ENCODE measurements around the gene WDR5. TPM values are rescaled to one million over a fixed set of nuclear protein-coding genes. Genes with fewer than 3 reads are reported as not detected.
A peak's percentile ranks its signal among the peaks of the same experiment; 100 is the strongest.

The WDR5 gene
- total RNA-seq, 1 donor from 2014 or later = 17.7 TPM

DNA sequence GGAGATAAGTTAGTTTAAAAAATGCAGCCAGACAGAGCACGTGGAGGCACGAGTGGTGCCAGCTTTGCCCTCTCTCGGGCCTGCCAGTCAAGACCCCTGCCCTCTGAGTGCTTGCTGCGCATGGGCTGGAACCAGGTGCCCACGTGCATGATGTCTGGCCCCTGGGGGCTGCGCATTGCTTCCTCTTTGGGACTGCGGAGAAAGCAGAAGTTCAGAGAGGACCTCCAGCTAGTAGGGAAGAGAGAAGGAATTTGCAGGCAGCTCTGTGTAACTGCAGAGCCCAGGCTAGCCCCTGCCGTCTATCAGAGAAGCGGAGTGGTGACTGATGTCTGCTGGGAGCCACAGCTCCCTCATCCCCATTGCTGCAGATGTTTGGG, 38.2 kb downstream of the WDR5 start:
- intact Hi-C loops (cut with micrococcal nuclease) = no loop called here
- H3K36me3 ChIP-seq = no peaks in the 10 kb centered on the region
- no peak for DNase-seq
- peaks cover 45% of the 10 kb centered on the region for H3K27me3 ChIP-seq (ENCODE audit: low read depth)
- TF ChIP-seq, protein P1, sequence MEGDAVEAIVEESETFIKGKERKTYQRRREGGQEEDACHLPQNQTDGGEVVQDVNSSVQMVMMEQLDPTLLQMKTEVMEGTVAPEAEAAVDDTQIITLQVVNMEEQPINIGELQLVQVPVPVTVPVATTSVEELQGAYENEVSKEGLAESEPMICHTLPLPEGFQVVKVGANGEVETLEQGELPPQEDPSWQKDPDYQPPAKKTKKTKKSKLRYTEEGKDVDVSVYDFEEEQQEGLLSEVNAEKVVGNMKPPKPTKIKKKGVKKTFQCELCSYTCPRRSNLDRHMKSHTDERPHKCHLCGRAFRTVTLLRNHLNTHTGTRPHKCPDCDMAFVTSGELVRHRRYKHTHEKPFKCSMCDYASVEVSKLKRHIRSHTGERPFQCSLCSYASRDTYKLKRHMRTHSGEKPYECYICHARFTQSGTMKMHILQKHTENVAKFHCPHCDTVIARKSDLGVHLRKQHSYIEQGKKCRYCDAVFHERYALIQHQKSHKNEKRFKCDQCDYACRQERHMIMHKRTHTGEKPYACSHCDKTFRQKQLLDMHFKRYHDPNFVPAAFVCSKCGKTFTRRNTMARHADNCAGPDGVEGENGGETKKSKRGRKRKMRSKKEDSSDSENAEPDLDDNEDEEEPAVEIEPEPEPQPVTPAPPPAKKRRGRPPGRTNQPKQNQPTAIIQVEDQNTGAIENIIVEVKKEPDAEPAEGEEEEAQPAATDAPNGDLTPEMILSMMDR (IDR thresholded peaks at IDR 0.05; ENCODE audit: borderline replicate concordance) = no peak
- no peak overlapping the region for H3K4me3 ChIP-seq
- peaks cover 52% of the 10 kb centered on the region for H3K4me1 ChIP-seq
- H3K9me3 ChIP-seq (replicated peaks) = no peaks in the 10 kb centered on the region
- no peak overlapping the region for H3K27ac ChIP-seq (replicated peaks)

DNA sequence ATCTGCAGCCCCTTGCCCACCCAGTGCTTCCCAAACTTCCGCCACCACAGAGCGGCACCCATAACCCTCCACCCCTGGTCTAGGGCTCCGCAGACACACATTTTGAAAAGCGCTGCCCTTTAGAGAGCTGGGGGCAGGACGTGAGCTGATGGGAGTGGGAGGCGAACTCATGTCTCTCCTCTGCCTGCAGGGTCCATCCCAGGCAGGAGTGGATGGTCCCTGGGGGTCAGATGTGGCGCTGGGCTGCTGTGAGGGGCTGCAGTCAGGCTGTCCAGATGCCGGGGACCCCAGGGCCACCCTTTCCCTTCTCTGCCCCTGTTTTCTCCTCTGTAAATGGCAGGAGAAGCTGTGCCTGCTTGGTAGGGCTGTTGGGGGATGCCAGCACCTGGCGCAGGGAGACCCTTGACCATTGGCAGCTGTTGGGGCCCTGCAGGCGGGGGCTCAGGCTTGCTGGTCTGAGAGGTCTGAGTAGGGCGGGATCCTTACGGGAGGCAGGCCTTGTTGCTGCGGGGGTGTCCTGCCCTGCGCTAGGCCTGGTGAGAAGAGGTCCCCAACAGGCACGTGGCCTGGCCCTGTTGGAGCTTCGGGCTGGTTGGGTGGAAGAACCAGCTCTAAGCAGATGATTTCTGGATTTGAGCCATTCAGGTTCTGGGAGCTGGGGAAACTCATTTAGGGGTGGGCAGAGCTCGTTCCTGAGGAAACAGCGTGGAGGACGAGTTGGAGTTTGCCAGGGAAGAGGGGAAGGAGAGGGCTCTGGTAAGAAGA, 38.8 kb downstream of the WDR5 start:
- intact Hi-C loops (cut with micrococcal nuclease) = no loop called here
- TF ChIP-seq, protein P1 (IDR thresholded peaks at IDR 0.05; ENCODE audit: borderline replicate concordance) = no peak
- Histone ChIP-seq H3K4me1 (peaks cover 55% of the 10 kb centered on the region), H3K4me3 (no peak overlapping the region), H3K9me3 (replicated peaks) (no peaks in the 10 kb centered on the region), H3K27me3 (ENCODE audit: low read depth) (peaks cover 51% of the 10 kb centered on the region), H3K36me3 (no peaks in the 10 kb centered on the region), H3K27ac (replicated peaks) (no peak overlapping the region)
- DNase-seq = no peak

DNA sequence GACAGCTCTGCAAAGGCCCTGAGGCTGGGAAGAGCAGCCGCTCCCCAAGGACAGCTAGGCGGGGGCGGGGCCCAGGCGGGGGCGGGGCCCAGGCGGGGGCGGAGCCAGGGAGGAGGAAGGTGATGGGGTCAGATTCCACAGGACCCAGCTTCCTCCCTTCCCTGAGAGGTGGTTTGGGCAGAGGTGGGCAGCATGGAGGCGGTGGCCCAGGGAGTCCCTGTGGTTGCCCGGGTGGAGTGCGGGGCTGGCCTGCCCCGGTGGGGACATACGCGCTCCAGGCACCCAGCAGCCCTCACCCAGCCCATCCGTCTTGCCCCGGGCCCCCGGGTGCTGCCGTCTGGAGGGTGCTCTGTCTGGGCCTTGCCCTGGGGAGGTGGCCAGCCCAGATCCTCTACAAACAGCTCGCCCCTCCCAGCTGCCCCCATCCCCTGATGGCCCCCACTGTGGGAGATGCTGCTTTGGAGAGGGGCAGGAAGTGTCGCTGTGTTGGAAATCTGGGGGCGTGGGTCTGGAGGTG, 39.5 kb downstream of the WDR5 start:
- DNase-seq = peak; percentile 11
- Histone ChIP-seq H3K27me3 (ENCODE audit: low read depth) (peaks cover 51% of the 10 kb centered on the region), H3K36me3 (no peaks in the 10 kb centered on the region), H3K4me3 (no peak overlapping the region), H3K9me3 (replicated peaks) (no peaks in the 10 kb centered on the region), H3K4me1 (peaks cover 55% of the 10 kb centered on the region), H3K27ac (replicated peaks) (no peak overlapping the region)
- TF ChIP-seq, protein P1 (IDR thresholded peaks at IDR 0.05; ENCODE audit: borderline replicate concordance) = no peak
- intact Hi-C loops (cut with micrococcal nuclease) = no loop called here

DNA sequence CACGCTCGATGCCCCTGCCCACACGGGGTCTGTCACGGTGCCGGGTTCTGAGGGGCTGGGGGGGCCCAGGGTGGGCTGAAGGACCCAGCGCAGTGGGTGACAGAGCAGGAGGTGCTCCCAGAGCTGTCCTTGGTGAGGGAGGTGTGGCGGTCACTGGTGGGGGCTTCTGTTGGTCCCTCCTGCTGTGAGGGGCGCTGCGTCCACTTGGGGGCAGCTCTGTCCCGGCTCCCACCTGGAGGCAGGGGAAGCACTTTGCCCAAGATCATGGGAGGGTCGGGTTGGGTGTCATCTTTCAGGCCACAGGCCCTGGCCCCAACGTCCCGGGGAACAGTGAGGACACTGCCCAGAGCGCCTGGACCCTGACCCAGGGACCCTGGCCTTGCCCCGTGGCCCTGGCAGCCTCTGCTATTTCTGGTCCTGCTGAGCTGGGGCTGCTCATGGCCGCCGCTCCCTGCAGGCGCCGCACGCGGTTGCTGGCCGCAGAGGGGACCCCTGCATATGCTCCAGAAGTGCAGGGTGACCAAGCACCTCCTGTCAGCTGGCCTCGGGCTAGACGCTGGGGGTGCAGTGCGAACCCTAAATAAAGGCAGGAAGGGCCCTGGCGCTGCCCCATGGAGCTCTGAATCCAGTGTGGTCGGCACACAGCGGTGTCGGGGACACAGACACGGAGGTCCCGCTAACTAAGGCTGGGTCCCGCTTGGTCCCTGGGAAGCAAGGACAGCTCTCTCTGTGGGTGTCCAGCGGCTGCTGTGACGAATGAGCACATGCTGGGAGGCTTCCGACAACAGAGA, 40.1 kb downstream of the WDR5 start:
- TF ChIP-seq, protein P1 (IDR thresholded peaks at IDR 0.05; ENCODE audit: borderline replicate concordance) = peak; percentile 67
- Histone ChIP-seq H3K4me1 (peaks cover 55% of the 10 kb centered on the region), H3K4me3 (peak overlapping the region; percentile 30), H3K27ac (replicated peaks) (no peak overlapping the region), H3K27me3 (ENCODE audit: low read depth) (peaks cover 51% of the 10 kb centered on the region), H3K36me3 (no peaks in the 10 kb centered on the region), H3K9me3 (replicated peaks) (no peaks in the 10 kb centered on the region)
- intact Hi-C loops (cut with micrococcal nuclease) = no loop called here
- no peak for DNase-seq

DNA sequence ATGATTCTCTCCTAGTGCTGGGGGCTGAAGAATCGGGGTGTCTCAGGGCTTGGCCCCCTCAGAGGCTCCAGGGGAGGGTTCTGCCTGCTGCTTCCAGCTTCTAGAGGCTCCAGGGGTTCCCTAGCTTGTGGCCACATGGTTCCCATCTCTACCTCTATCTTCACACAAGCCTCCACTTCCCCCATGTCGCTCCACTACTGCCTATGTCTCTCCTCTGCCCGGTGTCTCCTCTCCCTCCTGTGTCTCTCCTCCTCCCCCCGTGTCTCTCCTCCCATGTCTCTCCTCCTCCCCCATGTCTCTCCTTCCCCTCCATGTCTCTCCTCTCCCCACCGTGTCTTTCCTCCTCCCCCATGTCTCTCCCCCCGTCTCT, 40.7 kb downstream of the WDR5 start:
- no peak overlapping the region for H3K4me3 ChIP-seq
- intact Hi-C loops (cut with micrococcal nuclease) = no loop called here
- TF ChIP-seq, protein P1 (IDR thresholded peaks at IDR 0.05; ENCODE audit: borderline replicate concordance) = no peak

More for the DNA sequence above, 40.7 kb downstream of the WDR5 start:
- Histone ChIP-seq H3K27me3 (ENCODE audit: low read depth) (peaks cover 51% of the 10 kb centered on the region), H3K27ac (replicated peaks) (no peak overlapping the region), H3K9me3 (replicated peaks) (no peaks in the 10 kb centered on the region), H3K36me3 (no peaks in the 10 kb centered on the region), H3K4me1 (peaks cover 55% of the 10 kb centered on the region)
- DNase-seq = no peak

All from left ventricle myocardium inferior (tissue), 1 donor.